GM06990 (cell line): ENCODE data around the gene GOLGA6L9.
"Not testable (repeated sequence)": the region's sequence is repeated elsewhere in the genome, so short reads cannot be mapped to it uniquely, and the experiment has no call there.

Experiments used
- DNase-seq: peaks from one replicate; pipeline ENCODE4 v3.0.0-alpha.2; 2011; ENCODE audit not compliant: insufficient read length; ENCODE audit errors: extremely low read depth
- H3K27me3 ChIP-seq: replicated peaks from 2 replicates; pipeline ENCODE4 v1.6.0; 2011; ENCODE audit warnings: low read length; ENCODE audit not compliant: control insufficient read depth, insufficient read depth
- H3K36me3 ChIP-seq: 2 replicates; pipeline ENCODE4 v1.5.1; 2011; ENCODE audit warnings: low read length; ENCODE audit not compliant: control insufficient read depth, insufficient read depth
- H3K4me3 ChIP-seq: replicated peaks from 2 replicates; pipeline ENCODE4 v1.5.1; 2011; ENCODE audit warnings: low read depth, mild to moderate bottlenecking, control low read depth, low read length

Gene GOLGA6L9

GRCh38 chr15:82474596-82475325 lies 45.1 kb downstream of the GOLGA6L9 start:
- H3K36me3 ChIP-seq, H3K27me3 ChIP-seq, DNase-seq, H3K4me3 ChIP-seq: not testable (repeated sequence)

GRCh38 chr15:82475345-82475967 lies 45.8 kb downstream of the GOLGA6L9 start:
- not testable (repeated sequence) for H3K27me3 ChIP-seq, H3K36me3 ChIP-seq

GRCh38 chr15:82476697-82477342 lies 47.2 kb downstream of the GOLGA6L9 start:
- H3K27me3 ChIP-seq, H3K4me3 ChIP-seq, H3K36me3 ChIP-seq, DNase-seq: not testable (repeated sequence)

More at GRCh38 chr15:82475345-82475967, 45.8 kb downstream of the GOLGA6L9 start:
- not testable (repeated sequence) for H3K4me3 ChIP-seq, DNase-seq

- not testable (repeated sequence) for H3K36me3 ChIP-seq, DNase-seq, H3K27me3 ChIP-seq, H3K4me3 ChIP-seq
Observed at GRCh38 chr15:82477343-82478057, 47.9 kb downstream of the GOLGA6L9 start.
